ENCODE results near the gene EIF4A2.
"Not testable (repeated sequence)": the region's sequence is repeated elsewhere in the genome, so short reads cannot be mapped to it uniquely, and the experiment has no call there.

EIF4A2 gene

DNA sequence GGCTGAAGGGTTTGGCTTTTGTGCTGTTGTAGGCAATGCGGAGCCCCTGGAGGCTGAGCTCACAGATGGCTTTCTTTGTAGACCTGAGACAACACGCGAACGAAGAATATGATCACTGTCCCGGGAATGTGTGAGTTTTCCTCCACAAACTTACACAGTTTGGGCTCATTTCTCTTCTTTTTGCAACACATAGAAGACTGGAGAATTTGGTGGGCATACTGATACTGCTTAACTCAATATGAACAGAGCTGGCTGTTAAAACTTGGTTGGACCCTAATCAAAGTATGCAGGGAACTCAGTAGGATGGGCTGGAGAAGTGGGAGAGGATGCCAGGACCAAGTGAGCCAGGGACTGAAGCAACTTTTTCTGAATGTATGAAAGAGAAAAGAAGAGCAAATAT lies 35.1 kb downstream of the EIF4A2 start:
- no peak for DNase-seq (ENCODE audit: extremely low read depth in 1 of 2, low read depth in 1 of 2)

DNA sequence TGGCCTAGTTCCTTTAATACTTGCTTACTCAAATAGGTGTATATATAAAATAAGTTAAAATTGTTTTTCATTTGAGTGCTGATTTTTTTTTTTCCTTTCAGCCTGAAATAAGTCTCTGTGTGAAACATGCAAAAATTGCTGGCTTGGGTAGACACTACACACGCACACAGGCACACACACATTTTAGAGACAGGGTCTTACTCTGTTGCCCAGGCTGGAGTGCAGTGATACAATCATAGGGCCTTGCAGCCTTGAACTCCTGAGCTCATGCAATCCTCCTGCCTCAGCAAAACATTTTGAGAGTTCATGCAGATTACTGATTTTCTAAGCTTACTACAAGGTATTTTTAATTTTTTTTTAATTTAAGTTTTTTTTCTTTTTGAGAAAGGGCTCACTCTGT lies 35.6 kb downstream of the EIF4A2 start:
- no peak for DNase-seq (ENCODE audit: extremely low read depth in 1 of 2, low read depth in 1 of 2)

DNA sequence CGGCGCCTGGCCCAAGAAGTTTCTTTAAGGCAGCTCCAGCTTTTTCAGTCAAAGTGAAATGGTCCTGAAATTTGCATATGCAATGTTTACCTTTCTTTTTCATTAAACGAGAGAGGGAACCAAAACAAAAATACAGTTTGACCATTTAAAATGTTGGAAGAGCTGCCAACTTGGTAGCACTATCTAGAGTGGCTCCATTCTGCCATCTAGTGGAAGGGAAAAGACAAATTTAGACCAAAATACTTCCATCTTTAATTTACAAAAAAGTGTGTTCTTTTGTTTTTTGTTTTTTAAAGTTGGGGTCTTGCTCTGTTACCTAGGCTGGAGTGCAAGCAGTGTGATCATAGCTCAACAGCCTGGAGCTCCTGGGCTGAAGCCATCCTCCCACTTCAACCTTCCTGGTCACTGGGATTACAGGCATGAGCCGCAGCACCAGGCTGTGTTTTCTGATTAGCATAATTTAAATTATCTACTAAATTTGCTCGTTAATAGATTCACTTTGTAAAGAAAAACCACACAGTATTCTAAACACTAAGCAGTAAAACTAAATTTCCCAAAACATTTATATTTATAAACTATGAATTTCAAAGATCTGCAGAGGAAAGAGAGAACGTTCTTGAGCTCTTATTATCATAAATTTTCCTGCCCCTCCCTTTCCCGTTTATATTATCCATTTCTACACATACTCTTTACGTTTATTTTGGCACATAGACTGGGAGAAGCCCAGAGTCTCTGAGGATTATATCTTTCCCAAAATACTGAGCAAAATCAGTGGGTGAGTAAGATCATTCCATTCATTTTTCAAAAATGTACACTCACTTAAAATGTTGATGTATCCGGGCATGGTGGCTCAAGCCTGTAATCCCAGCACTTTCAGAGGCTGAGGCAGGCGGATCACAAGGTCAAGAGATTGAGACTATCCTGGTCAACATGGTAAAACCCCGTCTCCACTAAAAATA lies 38.3 kb downstream of the EIF4A2 start:
- no peak for DNase-seq (ENCODE audit: extremely low read depth in 1 of 2, low read depth in 1 of 2)

DNA sequence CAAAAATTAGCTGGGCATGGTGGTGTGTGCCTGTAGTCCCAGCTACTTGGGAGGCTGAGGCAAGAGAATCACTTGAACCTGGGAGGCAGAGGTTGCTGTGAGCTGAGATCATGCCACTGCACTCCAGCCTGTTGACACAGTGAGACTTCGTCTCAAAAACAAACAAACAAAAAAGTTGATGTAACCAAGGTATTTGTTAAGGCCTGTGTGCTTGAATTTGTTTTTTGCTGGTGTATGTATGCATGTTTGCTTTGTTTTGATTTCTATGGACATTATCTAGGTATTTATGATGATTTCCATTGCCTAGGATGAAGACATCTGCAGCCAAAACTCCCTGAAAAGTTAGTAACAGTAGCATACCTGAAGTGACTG lies 39.0 kb downstream of the EIF4A2 start:
- DNase-seq (ENCODE audit: extremely low read depth in 1 of 2, low read depth in 1 of 2), result not testable (repeated sequence)

DNA sequence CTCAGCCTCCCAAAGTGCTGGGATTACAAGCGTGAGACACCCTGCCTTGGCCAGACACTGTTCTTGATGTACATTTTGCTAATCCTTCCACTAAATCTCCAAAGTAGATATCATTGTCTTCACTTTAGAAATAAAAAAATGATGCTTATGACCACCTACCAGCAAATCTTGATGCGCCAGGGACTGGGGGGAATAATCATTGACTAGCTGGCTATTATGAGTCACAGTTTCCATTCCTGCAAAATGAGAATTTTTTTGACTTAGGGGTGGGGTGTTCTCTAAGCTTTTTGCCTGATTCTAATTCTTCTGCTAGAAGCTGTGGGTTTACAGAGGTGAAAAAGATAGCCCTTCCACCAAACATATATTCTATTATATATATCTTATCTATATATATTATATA lies 40.0 kb downstream of the EIF4A2 start:
- DNase-seq (ENCODE audit: extremely low read depth in 1 of 2, low read depth in 1 of 2), result no peak

DNA sequence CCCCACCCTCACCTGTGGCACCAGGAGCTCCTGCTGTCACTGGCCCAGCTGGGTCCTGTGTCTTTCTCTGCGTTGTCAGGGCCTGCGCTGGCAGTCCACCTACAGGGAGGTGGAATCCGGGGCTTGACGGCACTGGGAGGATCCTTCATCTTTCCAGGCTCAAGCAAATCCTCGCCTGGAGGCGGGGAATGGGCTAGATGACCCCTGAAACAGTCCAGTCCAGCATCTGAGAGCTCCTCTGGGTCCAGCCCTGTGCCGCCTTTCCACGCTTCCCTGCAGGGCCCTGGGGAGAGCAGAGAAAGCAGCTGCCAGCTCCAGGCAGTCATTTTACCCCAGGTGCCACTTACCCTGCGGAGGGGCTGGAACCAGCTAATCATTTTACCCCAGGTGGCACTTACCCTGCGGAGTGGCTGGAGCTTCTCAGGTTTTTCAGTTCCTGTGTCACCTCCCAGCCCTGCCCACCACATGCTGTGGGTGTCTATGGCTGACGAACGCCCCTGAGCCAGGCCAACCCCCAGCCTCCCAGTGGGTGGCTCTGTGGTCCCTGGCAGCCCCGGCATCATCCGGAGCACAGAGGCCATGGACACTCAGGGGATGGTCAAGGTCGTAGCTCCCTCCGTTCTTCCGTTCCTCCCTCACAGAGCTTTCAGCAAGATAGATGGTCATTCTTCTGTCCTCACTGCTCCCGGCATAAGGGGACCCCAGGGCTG lies 41.2 kb downstream of the EIF4A2 start:
- no peak for DNase-seq (ENCODE audit: extremely low read depth in 1 of 2, low read depth in 1 of 2)

DNA sequence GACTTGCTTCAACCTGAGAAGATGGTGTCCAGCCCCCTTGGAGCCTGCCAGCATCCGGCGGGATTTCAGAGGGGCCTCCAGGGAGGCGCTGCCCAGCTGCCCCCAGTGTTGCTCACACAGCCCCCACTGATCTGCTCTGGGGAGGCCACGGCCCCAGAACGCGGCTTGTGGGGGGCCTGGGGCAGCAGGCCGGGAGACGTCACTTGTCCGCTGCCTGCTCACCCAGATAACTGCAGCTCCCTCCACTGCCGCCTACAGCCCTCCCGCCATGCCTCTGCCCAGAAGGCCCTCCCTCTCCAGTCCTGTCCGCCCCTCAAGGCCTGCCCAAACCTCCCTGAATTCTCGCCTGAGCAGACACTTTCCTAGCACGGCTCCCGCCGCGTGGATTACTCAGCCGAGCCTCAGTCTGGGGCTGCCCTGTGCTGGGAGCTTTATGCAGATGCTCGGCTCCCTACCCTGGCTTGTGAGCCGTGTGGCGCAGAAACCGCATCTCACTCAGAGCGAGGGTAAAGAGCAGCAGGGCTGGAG lies 42.0 kb downstream of the EIF4A2 start:
- DNase-seq (ENCODE audit: extremely low read depth in 1 of 2, low read depth in 1 of 2), result peak in 1 of 2 donors; percentile 32

DNA sequence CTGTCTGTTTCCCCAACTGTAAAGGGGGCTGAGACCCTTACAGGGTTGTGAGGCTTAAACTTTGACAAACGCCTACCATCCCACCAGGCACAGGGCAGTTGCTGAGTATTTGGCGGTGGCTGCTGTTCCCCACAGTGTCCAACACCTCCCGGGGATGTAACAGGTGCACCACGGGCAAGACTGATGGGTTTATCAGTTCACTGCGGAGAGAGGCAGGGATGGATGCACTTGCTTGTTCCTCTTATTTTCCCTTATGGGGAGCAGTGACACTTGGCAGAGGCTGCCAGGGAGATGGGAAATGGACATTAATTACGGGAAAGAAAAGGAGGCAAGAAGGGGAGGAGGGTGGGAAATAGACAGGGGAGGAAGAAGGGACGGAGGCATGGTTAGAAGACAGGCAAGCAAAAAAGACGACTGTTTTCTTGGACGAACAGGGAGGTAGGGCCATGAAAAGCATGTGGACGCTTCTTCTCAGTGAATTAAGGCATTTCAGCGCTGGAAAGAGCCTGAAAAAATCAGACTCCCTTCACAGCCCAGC lies 42.6 kb downstream of the EIF4A2 start:
- no peak for DNase-seq (ENCODE audit: extremely low read depth in 1 of 2, low read depth in 1 of 2)

DNA sequence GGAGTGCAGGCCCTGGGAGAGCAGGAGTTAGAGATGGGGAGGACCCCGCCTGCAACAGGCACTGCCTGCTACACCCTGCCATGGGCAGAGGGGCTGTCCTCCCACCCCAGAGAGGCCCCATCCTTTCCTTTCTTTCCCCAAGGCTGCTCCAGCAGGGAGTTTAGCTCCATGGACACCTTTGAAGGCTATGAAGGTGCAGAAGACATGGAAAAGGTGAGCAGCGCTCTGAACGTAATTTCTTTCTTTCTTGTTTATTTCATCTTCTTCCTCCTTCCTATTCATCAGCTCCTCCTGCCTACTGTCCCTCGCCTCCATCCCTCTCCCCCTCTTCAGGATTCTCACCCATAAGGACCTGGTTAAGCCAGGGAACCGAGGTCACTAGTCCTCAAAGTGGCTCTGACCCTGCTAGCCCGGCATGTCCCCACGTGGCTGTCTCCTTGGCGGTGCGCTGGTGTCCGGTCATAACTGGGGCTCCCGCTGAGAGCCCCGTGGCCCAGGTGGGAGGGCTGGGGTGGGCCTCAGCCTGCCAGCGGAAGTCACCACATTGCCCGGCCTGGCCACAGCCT lies 43.1 kb downstream of the EIF4A2 start:
- DNase-seq (ENCODE audit: extremely low read depth in 1 of 2, low read depth in 1 of 2), result no peak

DNA sequence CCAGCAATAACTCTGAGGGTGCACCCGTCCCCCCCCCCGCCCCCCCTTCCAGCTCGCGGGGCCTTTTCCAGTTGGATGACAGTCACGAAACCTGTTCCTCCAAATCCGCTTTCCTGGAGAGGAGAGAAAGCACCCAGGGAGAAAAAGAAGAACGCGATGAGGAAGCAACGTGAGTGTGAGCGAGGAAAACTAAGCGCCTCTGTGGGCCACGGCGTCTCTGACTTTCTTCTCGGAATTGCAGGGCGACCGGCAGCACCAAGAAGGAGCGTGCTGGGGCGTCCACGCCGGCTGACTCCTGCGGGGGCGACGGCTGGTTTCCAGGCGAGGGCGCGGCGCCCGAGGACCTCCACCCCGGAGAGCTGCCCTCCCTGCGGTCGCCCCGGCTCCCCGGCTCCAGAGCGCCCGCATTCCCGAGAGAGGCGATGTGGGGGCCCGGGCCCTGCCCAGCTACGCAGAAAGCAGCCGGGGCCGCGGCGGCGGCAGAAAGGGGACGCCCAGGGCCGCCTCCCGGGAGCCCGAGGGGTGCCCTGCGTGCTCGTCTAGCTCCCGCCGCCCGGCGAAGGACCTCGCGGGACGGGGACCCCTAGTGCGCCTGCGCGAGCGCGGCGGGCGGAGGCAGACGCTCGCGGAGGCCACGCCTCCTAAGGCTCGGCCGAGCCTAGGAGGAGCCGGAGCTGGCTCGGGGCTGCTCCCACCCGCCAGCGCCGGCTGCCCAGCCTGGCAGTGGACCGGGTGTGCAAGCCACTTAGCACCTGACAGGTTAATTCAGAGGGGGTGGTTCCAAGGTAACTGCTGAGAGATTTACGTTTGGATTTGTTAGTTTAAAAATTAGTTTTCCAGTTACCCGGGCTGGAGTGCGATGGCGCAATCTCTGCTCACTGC lies 43.8 kb downstream of the EIF4A2 start:
- peak; percentile 68 to 73 for DNase-seq (ENCODE audit: extremely low read depth in 1 of 2, low read depth in 1 of 2)

DNA sequence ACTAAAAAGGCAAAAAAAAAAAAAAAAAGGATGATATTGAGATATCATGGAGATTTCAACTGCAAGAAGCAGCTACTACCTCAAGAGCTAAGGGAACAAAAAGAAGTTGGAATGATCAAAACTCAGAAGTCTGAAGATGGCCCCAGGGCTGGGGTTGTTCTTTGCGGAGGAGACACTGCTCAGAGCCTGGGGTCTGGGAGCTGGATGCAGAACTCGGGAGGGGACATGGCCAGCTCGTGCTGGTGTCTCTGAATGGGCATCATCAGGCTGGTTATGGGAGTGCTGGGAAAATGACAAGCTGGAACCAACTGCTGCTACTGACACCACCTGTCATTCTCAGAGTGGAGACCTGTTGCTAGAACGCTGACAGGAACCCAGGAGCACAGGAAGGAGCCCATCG lies 45.0 kb downstream of the EIF4A2 start:
- no peak for DNase-seq (ENCODE audit: extremely low read depth in 1 of 2, low read depth in 1 of 2)

DNA sequence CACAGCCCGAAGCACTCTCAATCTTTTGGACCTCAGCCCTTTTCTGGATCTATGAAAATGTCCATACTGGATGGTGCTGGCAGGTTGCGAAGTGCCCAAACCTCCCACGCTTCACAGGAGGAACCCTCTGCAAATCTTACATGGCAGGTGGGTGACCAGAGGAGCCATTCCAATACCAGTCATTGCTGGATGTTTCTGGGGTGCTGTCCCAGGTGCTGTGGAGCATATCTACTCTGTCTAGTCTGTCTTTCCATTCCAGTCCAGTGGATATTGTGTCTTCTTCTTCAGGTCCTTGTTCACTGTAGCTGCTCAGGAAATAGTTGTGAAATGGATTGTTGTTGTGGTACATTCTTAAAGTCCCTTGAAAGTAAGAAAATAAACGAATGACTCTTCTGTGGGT lies 48.4 kb downstream of the EIF4A2 start:
- DNase-seq (ENCODE audit: extremely low read depth in 1 of 2, low read depth in 1 of 2), result no peak

DNA sequence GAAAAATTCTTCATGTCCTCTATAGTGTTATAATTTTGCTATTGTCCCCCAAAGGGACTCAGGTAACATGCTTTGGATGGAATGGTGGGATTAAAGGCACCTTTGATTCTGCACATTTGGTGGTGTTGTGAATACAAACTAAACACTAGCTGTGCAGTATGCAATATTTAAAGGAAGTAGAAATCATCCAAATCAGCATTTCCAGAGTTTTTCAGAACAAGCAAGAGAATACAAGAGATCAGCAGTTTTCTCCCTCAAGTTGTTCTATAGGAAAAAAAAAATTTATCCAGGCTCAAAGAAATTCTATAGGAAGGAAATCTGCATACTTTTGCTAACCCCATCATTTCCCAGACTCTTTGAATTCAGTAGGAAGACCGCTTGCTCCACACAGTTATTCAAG lies 48.9 kb downstream of the EIF4A2 start:
- DNase-seq (ENCODE audit: extremely low read depth in 1 of 2, low read depth in 1 of 2), result no peak

All from stimulated activated CD8-positive, alpha-beta memory T cell treated with anti-CD3 and anti-CD28 coated beads, Interleukin-7, amount 100 ng/mL, for 48 hours (primary cell).